ENCODE results near the gene IL21R.

DNA sequence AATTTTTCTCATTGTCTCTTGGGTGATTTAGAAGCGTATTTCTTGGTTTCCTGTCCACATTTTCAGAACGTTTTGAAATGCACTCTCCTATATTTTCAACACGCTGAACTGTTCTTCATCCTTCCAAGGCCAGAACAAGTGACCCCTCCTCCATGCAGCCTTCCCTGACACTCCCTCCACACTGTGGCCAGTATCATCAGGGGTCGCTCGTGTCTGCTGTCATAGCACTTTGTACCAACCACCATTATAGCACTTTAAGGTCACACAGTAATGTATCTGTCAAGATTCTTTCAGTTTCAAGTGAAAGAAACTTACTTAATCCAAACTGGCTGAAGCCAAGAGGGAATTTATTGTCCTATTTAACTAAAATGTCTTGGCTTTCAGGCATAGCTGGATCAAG is 17.5 kb upstream of the IL21R start:
- TF ChIP-seq GATA3 (IDR thresholded peaks at IDR 0.05; ENCODE audit: low read depth, low read length) (no peak), GATA2 (IDR thresholded peaks at IDR 0.05; ENCODE audit: low read depth, low read length) (no peak)
